MCF 10A (cell line): ENCODE data around the gene TBCC. TPM values are rescaled to one million over a fixed set of nuclear protein-coding genes. Genes with fewer than 3 reads are reported as not detected.
A peak's percentile ranks its signal among the peaks of the same experiment; 100 is the strongest.

Source experiments
- BruUV-seq: library from RNA; stranded (reverse); fragments of 400-500 nt; replicated peaks from 2 replicates; lab custom pipeline; 2021; lab: Mats Ljungman, UMichigan
- CTCF ChIA-PET: fragments of 300-600 bp; sonication (Branson Sonifier 250); formaldehyde crosslinking; extraction: SDS; loops from one replicate; lab custom pipeline; 2021; ENCODE audit warnings: antibody characterized with exemption, inconsistent platforms; lab: Yijun Ruan, JAX
- POLR2A ChIA-PET: fragments of 300-600, 350-650 bp; sonication (Branson Sonifier 250); formaldehyde crosslinking; extraction: SDS; loops from one replicate; lab custom pipeline; 2020; ENCODE audit warnings: antibody characterized with exemption, inconsistent platforms; lab: Yijun Ruan, JAX
- DNase-seq: peaks from one replicate; pipeline ENCODE4 v3.0.0-alpha.2; 2018; ENCODE audit not compliant: unreplicated experiment
- H3K27ac Mint-ChIP-seq: one replicate; pipeline ENCODE4 v1.8.0; 2022; ENCODE audit warnings: mild to moderate bottlenecking, low read depth, mixed read lengths; ENCODE audit not compliant: unreplicated experiment
- H3K27me3 Mint-ChIP-seq: one replicate; pipeline ENCODE4 v1.8.0; 2022; ENCODE audit warnings: mixed read lengths; ENCODE audit not compliant: insufficient read depth, unreplicated experiment
- H3K36me3 Mint-ChIP-seq: one replicate; pipeline ENCODE4 v1.8.0; 2022; ENCODE audit warnings: mild to moderate bottlenecking, moderate library complexity, mixed read lengths; ENCODE audit not compliant: insufficient read depth, unreplicated experiment
- H3K4me1 Mint-ChIP-seq: one replicate; pipeline ENCODE4 v1.8.0; 2022; ENCODE audit warnings: mixed read lengths; ENCODE audit not compliant: insufficient read depth, unreplicated experiment
- H3K4me3 Mint-ChIP-seq: one replicate; pipeline ENCODE4 v1.8.0; 2022; ENCODE audit warnings: mild to moderate bottlenecking, moderate library complexity, mixed read lengths; ENCODE audit not compliant: unreplicated experiment
- H3K9me3 Mint-ChIP-seq: one replicate; pipeline ENCODE4 v1.8.0; 2022; ENCODE audit warnings: mixed read lengths; ENCODE audit not compliant: unreplicated experiment
- intact Hi-C: fragments of 100-400 bp; cut with micrococcal nuclease; formaldehyde crosslinking; loops from 2 replicates; pipeline ENCODE4 v1.14.1; 2022
- total RNA-seq: library from RNA; stranded (reverse); gene quantifications from 2 replicates; pipeline ENCODE4 v1.2.3, GENCODE V29; 2022
- TF ChIP-seq, protein P1 (sequence below): fragments of 200-600 bp; IDR thresholded peaks from one replicate; pipeline ENCODE4 v1.8.0; 2022; ENCODE audit warnings: antibody characterized with exemption, mild to moderate bottlenecking; ENCODE audit not compliant: unreplicated experiment

Gene TBCC
- total RNA-seq, 1 experiment from 2014 or later, result 13.7 TPM

DNA sequence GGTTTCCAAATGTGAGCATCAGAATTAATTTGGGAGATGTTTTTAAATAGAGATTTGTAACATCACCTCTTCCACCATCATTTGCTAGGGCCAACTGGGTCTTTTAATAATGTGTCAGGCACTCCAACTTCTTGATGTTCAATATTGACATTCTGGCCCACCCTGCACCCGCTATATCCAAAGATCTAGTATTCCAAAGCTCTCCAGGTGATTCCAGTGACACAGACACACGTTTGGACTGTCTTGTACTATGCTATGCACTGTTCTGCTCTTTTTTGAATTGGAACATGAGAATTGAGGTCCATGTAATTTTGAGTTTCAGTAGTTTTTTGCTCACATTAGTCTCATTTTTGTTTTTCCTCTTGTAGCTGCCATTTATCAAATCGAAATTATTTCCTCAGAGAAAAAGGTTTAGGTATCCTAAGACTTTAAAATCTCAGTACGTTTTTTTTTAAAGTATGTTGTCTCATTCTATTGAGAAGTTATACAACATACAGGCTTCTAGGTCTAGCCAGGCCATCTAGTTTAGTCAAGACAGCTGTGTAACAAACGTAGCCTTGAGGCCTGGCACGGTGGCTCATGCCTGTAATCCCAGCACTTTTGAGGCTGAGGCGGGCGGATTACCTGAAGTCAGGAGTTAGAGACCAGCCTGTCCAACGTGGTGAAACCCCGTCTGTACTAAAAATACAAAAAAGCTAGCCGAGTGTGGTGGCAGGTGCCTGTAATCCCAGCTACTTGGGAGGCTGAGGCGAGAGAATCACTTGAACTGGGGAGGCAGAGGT is 39.0 kb upstream of the TBCC start:
- intact Hi-C loops, result no loop called here
- H3K4me3 Mint-ChIP-seq, result peak overlapping the region; percentile 73
- H3K9me3 Mint-ChIP-seq, result no peaks in the 10 kb centered on the region
- ChIA-PET POLR2A (interaction anchor here (0.7 to 15.3 kb wide), 10 partner anchors 10 to 95 kb away, joined by 3 to 328 read pairs (median 6); partner anchors contain the start of genes RPL7L1 and TBCC), CTCF (interaction anchor here (0.6 to 2.3 kb wide), 3 partner anchors 39 to 1003 kb away, joined by 3 to 8 read pairs (median 5); partner anchors contain the start of gene TBCC)
- no TSS peak for BruUV-seq
- no peaks in the 10 kb centered on the region for H3K27me3 Mint-ChIP-seq
- H3K27ac Mint-ChIP-seq, result peak overlapping the region; percentile 95
- H3K4me1 Mint-ChIP-seq, result peaks cover 17% of the 10 kb centered on the region
- no peak for DNase-seq
- H3K36me3 Mint-ChIP-seq, result peaks cover 28% of the 10 kb centered on the region
- TF ChIP-seq, protein P1, sequence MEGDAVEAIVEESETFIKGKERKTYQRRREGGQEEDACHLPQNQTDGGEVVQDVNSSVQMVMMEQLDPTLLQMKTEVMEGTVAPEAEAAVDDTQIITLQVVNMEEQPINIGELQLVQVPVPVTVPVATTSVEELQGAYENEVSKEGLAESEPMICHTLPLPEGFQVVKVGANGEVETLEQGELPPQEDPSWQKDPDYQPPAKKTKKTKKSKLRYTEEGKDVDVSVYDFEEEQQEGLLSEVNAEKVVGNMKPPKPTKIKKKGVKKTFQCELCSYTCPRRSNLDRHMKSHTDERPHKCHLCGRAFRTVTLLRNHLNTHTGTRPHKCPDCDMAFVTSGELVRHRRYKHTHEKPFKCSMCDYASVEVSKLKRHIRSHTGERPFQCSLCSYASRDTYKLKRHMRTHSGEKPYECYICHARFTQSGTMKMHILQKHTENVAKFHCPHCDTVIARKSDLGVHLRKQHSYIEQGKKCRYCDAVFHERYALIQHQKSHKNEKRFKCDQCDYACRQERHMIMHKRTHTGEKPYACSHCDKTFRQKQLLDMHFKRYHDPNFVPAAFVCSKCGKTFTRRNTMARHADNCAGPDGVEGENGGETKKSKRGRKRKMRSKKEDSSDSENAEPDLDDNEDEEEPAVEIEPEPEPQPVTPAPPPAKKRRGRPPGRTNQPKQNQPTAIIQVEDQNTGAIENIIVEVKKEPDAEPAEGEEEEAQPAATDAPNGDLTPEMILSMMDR, result no peak

GRCh38 chr6:42783876-42784642 is 38.2 kb upstream of the TBCC start:
- ChIA-PET CTCF (interaction anchor here (1.0 to 2.3 kb wide), 2 partner anchors 38 to 47 kb away, joined by 5 to 8 read pairs; partner anchors contain the start of gene TBCC), POLR2A (interaction anchor here (0.7 to 15.3 kb wide), 12 partner anchors 11 to 737 kb away, joined by 3 to 328 read pairs (median 5); partner anchors contain the start of genes PEX6, RPL7L1 and TBCC)
- H3K4me3 Mint-ChIP-seq, result peak overlapping the region; percentile 73
- peaks cover 28% of the 10 kb centered on the region for H3K36me3 Mint-ChIP-seq
- peak overlapping the region; percentile 95 for H3K27ac Mint-ChIP-seq
- BruUV-seq, result TSS peak; percentile 59
- no peaks in the 10 kb centered on the region for H3K27me3 Mint-ChIP-seq
- DNase-seq, result no peak
- H3K4me1 Mint-ChIP-seq, result peaks cover 17% of the 10 kb centered on the region
- TF ChIP-seq, protein P1, result no peak
- intact Hi-C loops, result no loop called here
- H3K9me3 Mint-ChIP-seq, result no peaks in the 10 kb centered on the region

GRCh38 chr6:42783177-42783875 is 37.4 kb upstream of the TBCC start:
- peak; percentile 68 for DNase-seq
- Mint-ChIP-seq H3K9me3 (no peaks in the 10 kb centered on the region), H3K36me3 (peaks cover 23% of the 10 kb centered on the region), H3K4me1 (peaks cover 9% of the 10 kb centered on the region), H3K27ac (peak overlapping the region; percentile 95), H3K4me3 (peak overlapping the region; percentile 73), H3K27me3 (no peaks in the 10 kb centered on the region)
- BruUV-seq, result no TSS peak
- TF ChIP-seq, protein P1, result no peak
- intact Hi-C loops, result no loop called here
- POLR2A ChIA-PET, result interaction anchor here (0.6 to 15.3 kb wide), 21 partner anchors 7 to 1840 kb away, joined by 3 to 328 read pairs (median 4); partner anchors contain the start of genes PEX6, PPP2R5D, RPL7L1 and TBCC
- CTCF ChIA-PET, result interaction anchor here (2.3 kb wide), 1 partner anchor 38 kb away, joined by 8 read pairs; the partner anchor contains the start of gene TBCC
